Measurements from ENCODE around the gene ANXA4.

- TF ChIP-seq CTCF (conservative IDR thresholded peaks at IDR 0.05; ENCODE audit: low read depth in 2 of 2), result no peak
- no peak for TF ChIP-seq EZH2 (IDR thresholded peaks at IDR 0.05; ENCODE audit: low read depth, unreplicated experiment)
- no peak for TF ChIP-seq POLR2AphosphoS5 (IDR thresholded peaks at IDR 0.05; ENCODE audit: low read depth)
- TF ChIP-seq REST (IDR thresholded peaks at IDR 0.05; ENCODE audit: unreplicated experiment), result no peak
- TF ChIP-seq EZH2phosphoT487 (IDR thresholded peaks at IDR 0.05; ENCODE audit: unreplicated experiment), result no peak
- TF ChIP-seq ZNF462 (CRISPR knock-in tag; IDR thresholded peaks at IDR 0.05), result no peak
- no peak for TF ChIP-seq NANOG (IDR thresholded peaks at IDR 0.05; ENCODE audit: borderline replicate concordance)
- TF ChIP-seq CREB1 (CRISPR knock-in tag; IDR thresholded peaks at IDR 0.05; ENCODE audit: low read depth), result no peak
- TF ChIP-seq ZNF114 (CRISPR knock-in tag; IDR thresholded peaks at IDR 0.05), result no peak
These were observed 57.1 kb downstream of the ANXA4 start for GRCh38 chr2:69798909-69799526.
